ENCODE results near the gene OR2A5. TPM values are rescaled to one million over a fixed set of nuclear protein-coding genes. Genes with fewer than 3 reads are reported as not detected.

Gene OR2A5
- total RNA-seq, 2 experiments from 2014 or later, result not detected

DNA sequence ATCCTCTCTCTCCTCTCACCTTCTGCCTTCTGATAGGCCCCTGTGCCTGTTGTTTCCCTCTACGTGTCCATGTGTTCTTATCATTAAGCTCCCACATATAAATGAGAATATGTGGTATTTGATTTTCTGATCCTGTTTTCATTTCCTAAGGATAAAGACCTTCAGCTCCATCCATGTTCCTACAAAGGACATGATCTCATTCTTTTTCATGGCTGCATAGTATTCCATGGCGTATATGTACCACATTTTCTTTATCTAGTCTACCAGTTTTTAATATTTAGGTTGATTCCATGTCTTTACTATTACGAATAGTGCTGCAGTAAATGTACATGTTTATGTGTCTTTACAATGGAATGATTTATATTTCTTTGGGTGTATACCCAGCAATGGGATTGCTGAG, 41.9 kb downstream of the OR2A5 start:
- Mint-ChIP-seq H3K4me1 (ENCODE audit: low read depth) (no peaks in the 10 kb centered on the region), H3K36me3 (ENCODE audit: low read depth) (no peaks in the 10 kb centered on the region)

DNA sequence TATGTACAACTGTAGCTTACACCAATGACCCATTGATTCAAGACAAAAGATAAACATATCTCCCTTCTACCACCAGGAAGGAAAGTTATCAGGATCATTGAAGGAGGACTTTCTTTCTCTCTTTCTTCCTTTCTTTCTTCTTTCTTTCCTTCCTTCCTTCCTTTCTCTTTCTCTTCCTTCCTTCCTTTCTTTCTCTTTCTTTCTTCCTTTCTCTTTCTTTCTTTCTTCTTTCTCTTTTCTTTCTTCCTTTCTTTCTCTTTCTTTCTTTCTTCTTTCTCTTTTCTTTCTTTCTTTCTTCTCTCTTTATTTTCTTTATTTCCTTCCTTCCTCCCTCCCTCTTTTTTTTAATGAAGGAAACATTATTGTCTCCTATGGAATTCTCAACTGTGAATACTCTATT, 50.0 kb downstream of the OR2A5 start:
- no peaks in the 10 kb centered on the region for H3K9me3 Mint-ChIP-seq
- peaks cover 17% of the 10 kb centered on the region for H3K4me1 Mint-ChIP-seq (ENCODE audit: low read depth)
- no peaks in the 10 kb centered on the region for H3K36me3 Mint-ChIP-seq (ENCODE audit: low read depth)
- no peak overlapping the region for H3K4me3 Mint-ChIP-seq
- intact Hi-C loops (cut with micrococcal nuclease), result no loop called here
- H3K27me3 Mint-ChIP-seq (ENCODE audit: low read depth), result no peaks in the 10 kb centered on the region
- CTCF ChIA-PET, result no interaction called here
- H3K27ac Mint-ChIP-seq, result no peak overlapping the region
- DNase-seq, result no peak

More for the DNA sequence above, 41.9 kb downstream of the OR2A5 start:
- H3K9me3 Mint-ChIP-seq, result no peaks in the 10 kb centered on the region
- no peak for DNase-seq
- intact Hi-C loops (cut with micrococcal nuclease), result no loop called here
- CTCF ChIA-PET, result no interaction called here
- H3K27me3 Mint-ChIP-seq (ENCODE audit: low read depth), result peaks cover 11% of the 10 kb centered on the region
- H3K4me3 Mint-ChIP-seq, result no peak overlapping the region
- H3K27ac Mint-ChIP-seq, result no peak overlapping the region

DNA sequence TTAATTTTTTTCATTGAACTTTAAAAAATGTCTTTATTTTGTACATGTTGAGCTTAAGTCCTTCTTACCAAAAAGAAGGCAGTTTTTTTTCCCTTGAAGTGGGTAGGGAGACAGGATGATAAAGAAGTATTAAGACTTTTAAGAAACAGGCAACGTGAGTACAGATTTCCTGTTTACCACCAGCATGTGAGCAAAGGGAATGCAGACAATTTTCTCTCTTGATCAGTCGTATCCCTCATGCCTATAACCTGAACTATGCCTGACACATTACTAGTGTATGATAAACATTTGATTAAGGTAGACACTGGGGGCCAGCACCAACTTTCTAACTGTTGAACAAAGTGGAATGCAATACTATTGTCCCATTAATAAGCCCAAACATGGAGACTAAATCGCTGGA, 51.9 kb downstream of the OR2A5 start:
- no peak for DNase-seq

DNA sequence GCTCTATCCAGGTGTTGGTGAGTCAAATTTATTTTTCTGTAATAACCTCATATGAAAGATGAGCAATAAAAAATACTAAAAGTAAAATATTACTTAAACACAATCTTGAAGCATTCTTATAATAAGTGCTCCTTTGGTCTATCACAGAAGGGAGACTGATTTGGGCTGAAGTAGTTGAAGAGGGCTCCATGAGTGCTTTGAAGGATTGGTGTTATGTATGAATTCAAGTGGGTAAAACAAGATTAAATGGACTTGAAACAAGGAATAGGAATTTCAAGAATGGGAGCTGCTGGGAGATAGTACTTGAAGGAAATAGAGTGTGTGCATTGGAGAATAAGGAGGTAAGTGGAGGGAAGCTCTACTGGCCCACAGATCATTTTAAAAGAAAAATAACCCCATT, 53.3 kb downstream of the OR2A5 start:
- no peak for DNase-seq
- no peak overlapping the region for H3K4me3 Mint-ChIP-seq
- intact Hi-C loops (cut with micrococcal nuclease), result no loop called here
- H3K36me3 Mint-ChIP-seq (ENCODE audit: low read depth), result no peaks in the 10 kb centered on the region
- no peaks in the 10 kb centered on the region for H3K9me3 Mint-ChIP-seq
- no peaks in the 10 kb centered on the region for H3K27me3 Mint-ChIP-seq (ENCODE audit: low read depth)
- CTCF ChIA-PET, result interaction anchor here (1.2 kb wide), 1 partner anchor 26 kb away, joined by 4 read pairs; no protein-coding TSS in a partner anchor
- peaks cover 17% of the 10 kb centered on the region for H3K4me1 Mint-ChIP-seq (ENCODE audit: low read depth)
- H3K27ac Mint-ChIP-seq, result no peak overlapping the region

More for the DNA sequence above, 51.9 kb downstream of the OR2A5 start:
- Mint-ChIP-seq H3K36me3 (ENCODE audit: low read depth) (no peaks in the 10 kb centered on the region), H3K4me1 (ENCODE audit: low read depth) (peaks cover 17% of the 10 kb centered on the region), H3K9me3 (no peaks in the 10 kb centered on the region), H3K27me3 (ENCODE audit: low read depth) (no peaks in the 10 kb centered on the region), H3K4me3 (no peak overlapping the region), H3K27ac (no peak overlapping the region)
- intact Hi-C loops (cut with micrococcal nuclease), result no loop called here
- CTCF ChIA-PET, result interaction anchor here (1.2 kb wide), 1 partner anchor 27 kb away, joined by 4 read pairs; no protein-coding TSS in a partner anchor

DNA sequence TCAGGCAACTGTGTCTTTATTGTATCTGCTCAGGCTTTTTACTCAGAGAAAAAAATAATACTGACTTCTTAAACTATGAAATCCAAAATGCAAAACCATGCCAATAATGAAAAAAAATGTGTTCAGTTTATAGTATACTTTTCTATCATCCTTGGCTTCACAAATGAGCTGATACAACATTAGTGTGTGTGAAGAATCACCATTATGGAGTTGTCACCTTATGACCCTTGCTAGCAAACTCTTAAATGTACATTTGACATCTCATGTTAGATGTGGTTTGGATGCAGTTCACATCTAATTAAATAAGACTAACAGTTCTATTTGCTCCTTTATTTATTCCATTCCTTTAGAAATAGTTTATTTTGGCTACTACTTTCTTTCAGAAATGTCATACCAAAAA, 56.5 kb downstream of the OR2A5 start:
- H3K36me3 Mint-ChIP-seq (ENCODE audit: low read depth), result no peaks in the 10 kb centered on the region
- no peak overlapping the region for H3K27ac Mint-ChIP-seq
- peaks cover 10% of the 10 kb centered on the region for H3K4me1 Mint-ChIP-seq (ENCODE audit: low read depth)
- no peak overlapping the region for H3K4me3 Mint-ChIP-seq
- H3K27me3 Mint-ChIP-seq (ENCODE audit: low read depth), result no peaks in the 10 kb centered on the region
- CTCF ChIA-PET, result interaction anchor here (0.7 kb wide), 1 partner anchor 23 kb away, joined by 3 read pairs; no protein-coding TSS in a partner anchor
- DNase-seq, result no peak
- intact Hi-C loops (cut with micrococcal nuclease), result no loop called here
- H3K9me3 Mint-ChIP-seq, result no peaks in the 10 kb centered on the region

Other genes starting within 250 kb of the OR2A5 start
- gene TCAF1, start 146.8 kb upstream of the OR2A5 start, total RNA-seq, result 10 to 100 TPM; 13.7 to 13.8 TPM
- gene OR2F2, start 113.7 kb upstream of the OR2A5 start, total RNA-seq, result not detected
- gene OR2F1, start 94.1 kb upstream of the OR2A5 start, total RNA-seq, result not detected
- gene OR6B1, start 48.6 kb upstream of the OR2A5 start, total RNA-seq, result not detected
- gene OR2A25, start 20.9 kb downstream of the OR2A5 start, total RNA-seq, result not detected
- not detected for gene OR2A12, start 37.3 kb downstream of the OR2A5 start, total RNA-seq
- not detected for gene OR2A2, start 60.6 kb downstream of the OR2A5 start, total RNA-seq
- gene OR2A14, start 74.2 kb downstream of the OR2A5 start, total RNA-seq, result not detected
- gene CTAGE4, start 134.5 kb downstream of the OR2A5 start, total RNA-seq, result 1 to 10 TPM; 1.5 to 2.2 TPM
- gene ARHGEF35, start 146.9 kb downstream of the OR2A5 start, total RNA-seq, result 1 to 10 TPM; 6.5 to 7.6 TPM
- gene OR2A42, start 190.7 kb downstream of the OR2A5 start, total RNA-seq, result not detected
- gene OR2A7, start 215.8 kb downstream of the OR2A5 start, total RNA-seq, result 1 to 10 TPM; 1.2 to 1.6 TPM
- gene CTAGE8, start 220.3 kb downstream of the OR2A5 start, total RNA-seq, result 1 to 10 TPM; 1.3 to 1.5 TPM

Measured in activated naive CD4-positive, alpha-beta T cell treated with anti-CD3 and anti-CD28 coated beads for 36 hours (primary cell).